H1 (cell line): ENCODE measurements around the gene RHOBTB3. TPM values are rescaled to one million over a fixed set of nuclear protein-coding genes. Genes with fewer than 3 reads are reported as not detected.

Experiments
- CTCF ChIA-PET: fragments of 300-600 bp; sonication (Branson Sonifier 250); formaldehyde crosslinking; loops from one replicate; lab custom pipeline; 2021; ENCODE audit not compliant: partially characterized antibody; lab: Charles Lee
- POLR2A ChIA-PET: fragments of 300-600 bp; sonication (Branson Sonifier 250); formaldehyde crosslinking; loops from one replicate; lab custom pipeline; 2021; ENCODE audit warnings: inconsistent platforms; ENCODE audit not compliant: partially characterized antibody; lab: Charles Lee
- DNase-seq, 2 experiments: peaks; one replicate each; pipeline versions ENCODE4 v3.0.0 to v3.0.0-alpha.2; 2010 to 2022; ENCODE audit warnings: low spot score in 2 of 2, low read depth in 1 of 2, mixed read lengths in 1 of 2
- FAIRE-seq: peaks from 2 replicates; lab custom pipeline; 2011; peaks lifted over from hg19 to GRCh38; lab: Jason Lieb, UNC
- H2AFZ ChIP-seq: 2 replicates; pipeline ENCODE4 v1.8.1; 2012; ENCODE audit warnings: low read length, inconsistent platforms
- H2AK5ac ChIP-seq: 2 replicates; pipeline ENCODE4 v1.6.1; 2013; ENCODE audit warnings: low read depth, low read length
- H2BK120ac ChIP-seq: replicated peaks from 2 replicates; pipeline ENCODE3; 2013; ENCODE audit warnings: low read depth, low read length, inconsistent platforms
- H2BK12ac ChIP-seq: 2 replicates; pipeline ENCODE4 v1.6.1; 2013; ENCODE audit warnings: low read depth, low read length
- H2BK15ac ChIP-seq: 2 replicates; pipeline ENCODE4 v1.6.1; 2013; ENCODE audit warnings: low read length
- H2BK20ac ChIP-seq: 2 replicates; pipeline ENCODE4 v1.6.1; 2013; ENCODE audit warnings: low read length
- H2BK5ac ChIP-seq: 2 replicates; pipeline ENCODE4 v1.6.1; 2013; ENCODE audit warnings: low read depth, low read length
- H3K14ac ChIP-seq: 2 replicates; pipeline ENCODE4 v1.6.1; 2013; ENCODE audit warnings: inconsistent platforms; ENCODE audit not compliant: insufficient read length
- H3K18ac ChIP-seq: 2 replicates; pipeline ENCODE4 v1.6.1; 2013; ENCODE audit warnings: low read length; ENCODE audit errors: extremely low read depth
- H3K23ac ChIP-seq: 2 replicates; pipeline ENCODE4 v1.6.1; 2013; ENCODE audit warnings: inconsistent platforms; ENCODE audit not compliant: insufficient read length
- H3K23me2 ChIP-seq: 2 replicates; pipeline ENCODE4 v1.6.1; 2013; ENCODE audit warnings: low read depth, low read length
- H3K27ac ChIP-seq: 2 replicates; pipeline ENCODE4 v1.6.1; 2011; ENCODE audit warnings: low read depth, low read length, inconsistent platforms
- H3K27me3 ChIP-seq, 4 experiments: replicated peaks in 1 of 4; 1 replicate in 1 of 4; 2 replicates in 3 of 4; pipeline versions ENCODE4 v1.6.1 to v1.8.1; 2011 to 2013; ENCODE audit warnings: low read length in 3 of 4, mild to moderate bottlenecking in 3 of 4, inconsistent platforms in 2 of 4, mixed read lengths in 2 of 4, moderate library complexity in 1 of 4; ENCODE audit not compliant: control insufficient read depth in 3 of 4, insufficient read depth in 3 of 4; ENCODE audit errors: extremely low read depth in 1 of 4
- H3K36me3 ChIP-seq, 4 experiments: 2 replicates each; pipeline versions ENCODE4 v1.6.1 to v1.8.1; 2011 to 2013; ENCODE audit warnings: mild to moderate bottlenecking in 4 of 4, low read length in 3 of 4, moderate library complexity in 2 of 4, control low read depth in 1 of 4, inconsistent platforms in 1 of 4; ENCODE audit not compliant: insufficient read depth in 4 of 4, control insufficient read depth in 2 of 4
- H3K4ac ChIP-seq: replicated peaks from 2 replicates; pipeline ENCODE3; 2013; ENCODE audit warnings: low read length, low read depth, mixed read lengths, inconsistent platforms; ENCODE audit not compliant: insufficient read length
- H3K4me1 ChIP-seq, 4 experiments: replicated peaks in 1 of 4; 1 replicate in 1 of 4; 2 replicates in 3 of 4; pipeline versions ENCODE4 v1.6.1 to v1.8.1; 2011 to 2013; ENCODE audit warnings: low read length in 3 of 4, inconsistent platforms in 2 of 4, mixed read lengths in 1 of 4; ENCODE audit not compliant: insufficient read depth in 4 of 4, control insufficient read depth in 3 of 4
- H3K4me2 ChIP-seq, 2 experiments: 2 replicates each; pipeline versions ENCODE4 v1.6.1 to v1.8.1; 2011 to 2013; ENCODE audit warnings: low read depth in 2 of 2, low read length in 2 of 2, control low read depth in 1 of 2, inconsistent platforms in 1 of 2, mild to moderate bottlenecking in 1 of 2; ENCODE audit not compliant: insufficient read depth in 1 of 2
- H3K4me3 ChIP-seq, 4 experiments: fragments of 200-600, 300-600 bp in 1 of 4; sonication (generic), shearing (Covaris generic), sonication (Bioruptor Twin) in 1 of 4; 2 replicates each; pipeline versions ENCODE4 v1.5.1 to v1.8.1; 2011 to 2016; ENCODE audit warnings: low read length in 4 of 4, low read depth in 3 of 4, control low read depth in 2 of 4, inconsistent platforms in 2 of 4, mild to moderate bottlenecking in 2 of 4, mixed read lengths in 1 of 4, moderate library complexity in 1 of 4; ENCODE audit not compliant: insufficient read depth in 2 of 4; ENCODE audit errors: extremely low read depth in 1 of 4
- H3K56ac ChIP-seq: replicated peaks from 2 replicates; pipeline ENCODE3; 2013; ENCODE audit warnings: low read depth, mild to moderate bottlenecking, mixed read lengths, low read length, inconsistent platforms; ENCODE audit not compliant: insufficient read length
- H3K79me1 ChIP-seq: 2 replicates; pipeline ENCODE4 v1.6.1; 2013; ENCODE audit warnings: low read depth, low read length, control low read depth
- H3K79me2 ChIP-seq, 2 experiments: 2 replicates each; pipeline versions ENCODE4 v1.6.1 to v1.8.1; 2012 to 2013; ENCODE audit warnings: low read length in 2 of 2, mild to moderate bottlenecking in 2 of 2, inconsistent platforms in 1 of 2; ENCODE audit not compliant: insufficient read depth in 2 of 2, control insufficient read depth in 1 of 2
- H3K9ac ChIP-seq, 4 experiments: replicated peaks in 1 of 4; 1 replicate in 1 of 4; 2 replicates in 3 of 4; pipeline versions ENCODE4 v1.6.1 to v1.8.1; 2011 to 2013; ENCODE audit warnings: low read depth in 3 of 4, low read length in 3 of 4, control low read depth in 2 of 4, mild to moderate bottlenecking in 2 of 4, moderate library complexity in 2 of 4, inconsistent platforms in 1 of 4; ENCODE audit errors: extremely low read depth in 1 of 4
- H3K9me3 ChIP-seq, 2 experiments: 2 replicates each; pipeline versions ENCODE4 v1.6.1 to v1.8.1; 2012 to 2013; ENCODE audit warnings: mild to moderate bottlenecking in 2 of 2, moderate library complexity in 2 of 2, control low read depth in 1 of 2, inconsistent platforms in 1 of 2, low read depth in 1 of 2, low read length in 1 of 2, mixed read lengths in 1 of 2; ENCODE audit not compliant: insufficient read depth in 2 of 2
- H4K20me1 ChIP-seq, 2 experiments: replicated peaks in 1 of 2; 2 replicates each; pipeline versions ENCODE3 to v1.8.1; 2011 to 2013; ENCODE audit warnings: inconsistent platforms in 2 of 2, low read length in 2 of 2, mild to moderate bottlenecking in 1 of 2; ENCODE audit not compliant: insufficient read depth in 2 of 2, control insufficient read depth in 1 of 2
- H4K5ac ChIP-seq: 2 replicates; pipeline ENCODE4 v1.6.1; 2013; ENCODE audit warnings: low read length, low read depth, mixed read lengths, inconsistent platforms; ENCODE audit not compliant: insufficient read length
- H4K8ac ChIP-seq: 2 replicates; pipeline ENCODE4 v1.8.0; 2013; ENCODE audit warnings: mild to moderate bottlenecking, moderate library complexity, low read length, inconsistent platforms; ENCODE audit not compliant: insufficient read depth; ENCODE audit errors: extremely low read depth
- H4K91ac ChIP-seq: replicated peaks from 2 replicates; pipeline ENCODE3; 2013; ENCODE audit warnings: low read length, mixed read lengths, inconsistent platforms; ENCODE audit not compliant: insufficient read length
- BACH1 ChIP-seq: IDR thresholded peaks from 2 replicates; pipeline ENCODE4 v1.6.1; 2012; ENCODE audit warnings: low read length, improper control_type of control experiment
- CBX8 ChIP-seq: fragments of 300-800, 300-1000 bp; sonication (generic); IDR thresholded peaks from 2 replicates; pipeline ENCODE4 v1.7.1; 2016; ENCODE audit warnings: low read depth, low read length, borderline replicate concordance
- CEBPB ChIP-seq: IDR thresholded peaks from 2 replicates; pipeline ENCODE4 v1.6.1; 2012; ENCODE audit warnings: low read depth, low read length
- JUND ChIP-seq: IDR thresholded peaks from 2 replicates; pipeline ENCODE4 v1.6.1; 2011; ENCODE audit warnings: mild to moderate bottlenecking, improper control_type of control experiment, low read length
- POLR2AphosphoS5 ChIP-seq: IDR thresholded peaks from 2 replicates; pipeline ENCODE4 v1.6.1; 2011; ENCODE audit warnings: low read depth, low read length
- SIX5 ChIP-seq: IDR thresholded peaks from 2 replicates; pipeline ENCODE4 v1.6.1; 2011; ENCODE audit warnings: mild to moderate bottlenecking, low read depth, low read length
- SP1 ChIP-seq: IDR thresholded peaks from 2 replicates; pipeline ENCODE4 v1.6.1; 2011; ENCODE audit warnings: low read depth, low read length
- SP4 ChIP-seq: IDR thresholded peaks from 2 replicates; pipeline ENCODE4 v1.6.1; 2012; ENCODE audit warnings: low read length, inconsistent platforms
- TAF7 ChIP-seq: optimal IDR thresholded peaks from 2 replicates; pipeline ENCODE3; 2011; ENCODE audit warnings: low read depth, mild to moderate bottlenecking, inconsistent platforms, low read length, moderate library complexity, borderline replicate concordance
- TBP ChIP-seq: IDR thresholded peaks from 2 replicates; pipeline ENCODE4 v1.6.1; 2011; ENCODE audit warnings: low read depth, low read length, improper control_type of control experiment
- WGBS, 2 experiments: shearing (Covaris generic) in 1 of 2; methylation state at CpG; one replicate each; pipeline versions ENCODE4 v1.1.6 to v1.1.7; 2013 to 2015; ENCODE audit warnings: low lambda C conversion rate in 2 of 2, mixed read lengths in 2 of 2, inconsistent platforms in 1 of 2, low coverage in 1 of 2, missing lambda C conversion rate in 1 of 2; ENCODE audit not compliant: insufficient replicate concordance in 2 of 2, insufficient coverage in 1 of 2, insufficient read length in 1 of 2; ENCODE audit errors: extremely low coverage in 1 of 2, missing lambda C conversion rate in 1 of 2; 5-methylcytosine and 5-hydroxymethylcytosine counted together
- polyA plus RNA-seq, 7 experiments: library from polyadenylated mRNA; depleted of rRNA in 3 of 7; stranded (reverse) in 5 of 7; unstranded in 2 of 7; fragments of >200 nt in 5 of 7; fragments of 200-250 nt in 2 of 7; gene quantifications; 1 replicate in 5 of 7; 2 replicates in 1 of 7; 4 replicates in 1 of 7; pipeline versions ENCODE4 v1.2.1 to v1.2.3, GENCODE V29; 2011 to 2013; ENCODE audit warnings: missing spikeins in 2 of 7, mixed read lengths in 2 of 7
- total RNA-seq: library from RNA; stranded (reverse); fragmentation: NEBNext Ultra II Directional; extraction: Animal tissue kit (Norgen Biotek cat#: 25700); gene quantifications from 2 replicates; pipeline ENCODE4 v1.2.1, GENCODE V29; 2021
- TF ChIP-seq, protein P1 (sequence below): IDR thresholded peaks from 2 replicates; pipeline ENCODE4 v1.6.1; 2011; ENCODE audit warnings: low read length, improper control_type of control experiment
- TF ChIP-seq, protein P2 (sequence below): IDR thresholded peaks from 2 replicates; pipeline ENCODE4 v1.6.1; 2011; ENCODE audit warnings: low read depth, mild to moderate bottlenecking, low read length; ENCODE audit not compliant: insufficient read depth

Gene RHOBTB3
- total and polyA plus RNA-seq, 2 of the 8 experiments (the other 6 are each of a cell fraction or from before 2014, with no cell fraction given): 8.2 to 17.5 TPM

DNA sequence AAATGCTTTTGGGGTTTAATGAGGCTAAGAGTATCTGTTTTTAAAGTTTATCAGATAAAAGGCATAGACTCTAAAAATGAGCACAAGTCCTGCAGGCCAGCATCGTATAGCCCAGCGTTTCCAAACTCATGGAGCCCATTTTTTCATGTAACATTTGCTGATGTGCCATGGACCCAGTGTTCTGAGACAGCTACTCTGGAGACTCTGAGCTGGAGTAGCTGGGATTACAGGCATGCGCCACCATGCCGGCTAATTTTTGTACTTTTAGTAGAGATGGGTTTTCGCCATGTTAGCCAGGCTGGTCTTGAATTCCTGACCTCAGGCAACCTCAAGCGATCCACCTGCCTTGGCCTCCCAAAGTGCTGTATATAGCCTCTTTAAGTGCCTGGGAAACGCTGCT, 75.6 kb downstream of the RHOBTB3 start:
- DNase-seq: no peak
- H3K79me1 ChIP-seq: no peaks in the 10 kb centered on the region
- no peak overlapping the region for H2BK12ac ChIP-seq
- POLR2A ChIA-PET: no interaction called here
- TF ChIP-seq TBP (no peak), JUND (no peak), CEBPB (no peak), SIX5 (no peak), BACH1 (no peak), POLR2AphosphoS5 (no peak), CBX8 (no peak), SP4 (no peak), SP1 (no peak), TAF7 (no peak)
- TF ChIP-seq, protein P1, sequence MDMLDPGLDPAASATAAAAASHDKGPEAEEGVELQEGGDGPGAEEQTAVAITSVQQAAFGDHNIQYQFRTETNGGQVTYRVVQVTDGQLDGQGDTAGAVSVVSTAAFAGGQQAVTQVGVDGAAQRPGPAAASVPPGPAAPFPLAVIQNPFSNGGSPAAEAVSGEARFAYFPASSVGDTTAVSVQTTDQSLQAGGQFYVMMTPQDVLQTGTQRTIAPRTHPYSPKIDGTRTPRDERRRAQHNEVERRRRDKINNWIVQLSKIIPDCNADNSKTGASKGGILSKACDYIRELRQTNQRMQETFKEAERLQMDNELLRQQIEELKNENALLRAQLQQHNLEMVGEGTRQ: no peak
- TF ChIP-seq, protein P2, sequence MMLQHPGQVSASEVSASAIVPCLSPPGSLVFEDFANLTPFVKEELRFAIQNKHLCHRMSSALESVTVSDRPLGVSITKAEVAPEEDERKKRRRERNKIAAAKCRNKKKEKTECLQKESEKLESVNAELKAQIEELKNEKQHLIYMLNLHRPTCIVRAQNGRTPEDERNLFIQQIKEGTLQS: no peak
- TF ChIP-seq, all 59 proteins: peak for 0
- no peak overlapping the region for H2AFZ ChIP-seq
- no peak overlapping the region for H2BK5ac ChIP-seq
- H3K4me3 ChIP-seq: no peak overlapping the region
- no peaks in the 10 kb centered on the region for H3K27me3 ChIP-seq
- H4K91ac ChIP-seq: no peak overlapping the region
- H2BK20ac ChIP-seq: no peak overlapping the region
- H3K4me1 ChIP-seq: peaks cover 0 to 14% (median 5%) of the 10 kb centered on the region in 4 experiments; a peak in 3 of 7 replicates
- no peak overlapping the region for H2AK5ac ChIP-seq
- no peak overlapping the region for H3K23ac ChIP-seq
- no peak overlapping the region for H3K4ac ChIP-seq
- no peak overlapping the region for H4K8ac ChIP-seq
- no peaks in the 10 kb centered on the region for H3K23me2 ChIP-seq
- no peaks in the 10 kb centered on the region for H3K36me3 ChIP-seq
- FAIRE-seq: no peak
- H3K27ac ChIP-seq: no peak overlapping the region
- no peak overlapping the region for H3K56ac ChIP-seq
- no peak overlapping the region for H3K14ac ChIP-seq
- H4K20me1 ChIP-seq: no peaks in the 10 kb centered on the region
- no peak overlapping the region for H3K18ac ChIP-seq
- H3K4me2 ChIP-seq: no peak overlapping the region
- no peak overlapping the region for H2BK120ac ChIP-seq
- no peaks in the 10 kb centered on the region for H3K79me2 ChIP-seq
- H3K9ac ChIP-seq: no peak overlapping the region
- no peak overlapping the region for H4K5ac ChIP-seq
- WGBS, 2 experiments: 88% methylated on average over 7 of the region's 7 CpGs; no CpG with 5 or more reads in 1 of the 2 experiments
- H2BK15ac ChIP-seq: no peak overlapping the region
- CTCF ChIA-PET: interaction anchor here (1.4 to 2.3 kb wide), 4 partner anchors 10 to 43 kb away, joined by 3 to 9 read pairs (median 4); no protein-coding TSS in a partner anchor
- H3K9me3 ChIP-seq: no peaks in the 10 kb centered on the region
